NCI-H1417 treated with DMSO at 0.1 percent for 48 hours (cell line): ENCODE data around the gene DAZAP1.
A peak's percentile ranks its signal among the peaks of the same experiment; 100 is the strongest.

Experiments used
- DNase-seq: peaks from one replicate; lab custom pipeline; 2025; lab: John Stamatoyannopoulos, UW

Gene DAZAP1

DNA sequence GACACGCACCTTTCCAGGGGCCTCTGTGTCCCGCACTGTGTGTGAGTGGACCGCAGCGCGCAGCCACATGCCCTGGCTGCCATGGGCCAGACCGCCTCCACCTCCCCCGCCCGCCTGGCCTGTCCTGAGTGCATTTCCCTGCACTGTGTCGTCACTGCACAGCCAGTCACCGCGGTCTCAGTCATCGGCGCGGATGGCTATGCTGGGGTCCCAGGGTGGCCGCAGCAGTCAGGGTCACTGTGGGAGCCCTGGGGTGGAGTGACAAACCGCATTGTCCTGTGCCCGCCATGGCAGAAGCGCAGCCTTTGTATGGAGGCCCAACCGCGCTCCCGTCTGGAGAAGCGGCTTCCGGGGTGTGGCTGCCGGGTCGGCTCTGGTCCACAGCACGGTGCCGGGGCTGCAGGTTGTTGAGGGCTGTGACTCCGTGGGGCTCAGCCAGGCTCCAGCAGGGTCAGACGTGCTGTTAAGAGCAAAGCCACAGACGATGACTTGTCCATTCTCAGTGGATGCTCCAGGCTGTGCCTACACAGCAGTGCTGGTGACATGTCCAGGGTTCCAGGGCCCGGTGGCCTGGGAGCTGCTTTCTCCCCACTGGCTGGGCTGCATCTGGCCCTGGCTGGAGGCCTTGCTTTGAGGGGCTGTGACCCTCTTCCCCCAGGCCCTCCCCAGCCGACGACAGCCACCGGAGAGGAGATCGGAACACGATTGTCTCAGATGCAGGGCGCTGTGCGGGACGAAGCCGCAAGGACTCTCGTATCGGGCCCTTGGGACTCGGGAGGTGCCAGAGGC is 30.0 kb upstream of the DAZAP1 start:
- no peak for DNase-seq

DNA sequence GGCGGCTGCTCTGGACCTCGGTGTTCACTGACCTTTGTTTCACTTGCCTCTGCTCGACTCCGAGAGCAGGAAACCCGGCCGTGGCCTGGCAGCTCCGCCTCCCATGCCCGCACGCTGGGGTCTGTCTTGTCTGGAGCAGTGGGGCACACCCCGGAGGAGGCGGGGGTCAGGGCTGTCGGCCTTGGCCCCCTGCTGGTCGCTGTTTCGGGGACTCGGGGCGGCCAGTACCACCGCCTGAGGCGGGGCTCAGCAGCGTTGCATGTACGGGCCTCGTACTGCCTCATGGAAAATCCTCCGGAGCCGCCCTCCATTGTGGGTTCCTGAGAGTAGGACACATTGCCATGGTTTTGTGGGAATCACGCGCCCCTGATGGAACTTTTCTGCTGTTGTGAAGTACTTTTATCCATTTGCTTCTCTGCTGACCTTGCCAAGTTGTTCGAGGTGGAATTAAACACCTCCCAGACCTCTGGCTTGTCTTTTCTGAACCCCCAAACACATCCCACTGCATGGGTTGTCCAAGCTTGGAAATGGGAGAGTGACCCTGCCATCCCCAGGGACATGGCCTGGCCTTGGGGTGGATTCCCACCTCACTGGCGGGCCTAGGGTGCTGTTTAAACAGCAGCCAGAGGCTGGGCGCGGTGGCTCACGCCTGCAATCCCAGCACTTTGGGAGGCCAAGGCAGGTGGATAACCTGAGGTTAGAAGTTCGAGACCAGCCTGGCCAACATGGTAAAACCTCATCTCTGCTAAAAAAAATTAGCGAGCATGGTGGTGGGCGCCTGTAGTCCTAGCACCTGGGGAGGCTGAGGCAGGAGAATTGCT is 29.2 kb upstream of the DAZAP1 start:
- no peak for DNase-seq

GRCh38 chr19:1379126-1379905 is 28.1 kb upstream of the DAZAP1 start:
- DNase-seq, result no peak

- no peak for DNase-seq
These were observed 27.4 kb upstream of the DAZAP1 start for GRCh38 chr19:1379961-1380489.

GRCh38 chr19:1382250-1382649 is 25.1 kb upstream of the DAZAP1 start:
- DNase-seq, result no peak

DNA sequence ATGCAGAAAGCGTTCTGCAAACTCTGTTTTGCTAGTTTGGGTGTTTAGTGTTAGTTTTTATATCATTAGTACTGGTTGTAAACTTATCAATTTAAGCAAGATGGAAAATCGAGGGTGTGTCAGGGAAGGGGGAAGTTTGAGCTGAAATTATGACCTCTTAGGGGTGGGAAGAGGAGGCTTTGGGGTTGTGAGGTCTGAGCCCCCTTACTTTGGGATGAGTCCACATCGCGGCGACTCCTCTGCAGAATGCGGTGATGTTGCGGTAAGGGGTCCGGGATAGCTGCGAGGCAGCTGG is 24.4 kb upstream of the DAZAP1 start:
- DNase-seq, result no peak

DNA sequence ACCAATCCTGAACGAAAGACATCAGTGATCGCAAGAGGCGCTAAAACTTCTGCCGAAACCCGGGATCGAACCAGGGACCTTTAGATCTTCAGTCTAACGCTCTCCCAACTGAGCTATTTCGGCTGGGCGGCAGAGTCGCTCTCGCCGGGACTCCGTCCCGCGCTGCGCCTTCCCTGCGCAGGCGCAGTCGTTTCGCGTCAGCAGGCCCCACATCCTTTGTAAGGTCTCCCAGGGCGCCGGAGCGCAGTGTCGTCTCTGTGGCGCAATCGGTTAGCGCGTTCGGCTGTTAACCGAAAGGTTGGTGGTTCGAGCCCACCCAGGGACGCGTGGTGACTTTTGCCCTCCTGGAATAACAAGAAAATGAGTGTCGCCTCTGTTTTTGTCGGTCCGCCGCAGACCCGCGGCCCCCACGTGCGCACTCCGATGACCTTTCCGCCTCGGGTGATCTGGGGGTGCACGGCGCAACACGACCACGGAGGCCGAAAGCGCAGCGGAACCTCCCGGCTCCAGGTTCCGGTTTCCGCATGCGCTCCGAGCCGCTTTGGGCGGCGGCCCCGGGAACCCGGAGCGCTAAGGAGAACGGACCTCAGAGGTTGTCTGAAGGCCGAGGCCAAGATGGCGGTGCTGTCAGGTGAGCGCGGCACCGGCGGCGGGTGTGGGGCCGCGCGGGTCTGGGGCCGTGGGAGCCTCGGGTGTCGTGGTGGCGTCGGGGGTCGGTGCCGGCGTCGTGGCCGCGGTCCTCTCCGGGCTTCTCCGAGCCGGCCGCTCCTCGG is 23.9 kb upstream of the DAZAP1 start, which contains the start of gene NDUFS7:
NDUFS7 (plus strand) TSS at position 596 of the 773 bp plus-strand sequence; CDS start at position 616, 20 bp downstream.
- DNase-seq, result peak; percentile 59

GRCh38 chr19:1384085-1384462 is 23.3 kb upstream of the DAZAP1 start:
- DNase-seq, result no peak

GRCh38 chr19:1384478-1385110 is 22.8 kb upstream of the DAZAP1 start:
- no peak for DNase-seq

DNA sequence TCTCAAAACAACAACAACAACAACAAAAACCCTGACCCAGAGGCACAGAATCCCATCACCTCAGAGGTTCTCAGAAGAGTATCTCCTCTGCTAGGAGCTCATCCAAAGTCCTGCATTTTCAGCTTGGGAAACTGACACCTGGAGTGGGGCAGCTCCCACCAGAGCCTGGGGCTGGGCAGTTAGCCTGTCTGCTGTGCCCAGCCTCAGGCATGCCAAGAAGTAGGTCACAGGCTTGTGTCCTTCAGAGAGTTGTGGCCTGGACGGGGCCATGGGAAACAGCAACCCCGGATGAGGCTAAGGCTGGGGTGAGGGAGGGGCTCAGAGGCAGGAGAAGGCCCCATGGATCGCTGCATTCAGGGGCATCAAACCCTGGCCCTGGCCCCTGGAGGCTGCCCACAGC is 21.6 kb upstream of the DAZAP1 start:
- DNase-seq, result no peak

DNA sequence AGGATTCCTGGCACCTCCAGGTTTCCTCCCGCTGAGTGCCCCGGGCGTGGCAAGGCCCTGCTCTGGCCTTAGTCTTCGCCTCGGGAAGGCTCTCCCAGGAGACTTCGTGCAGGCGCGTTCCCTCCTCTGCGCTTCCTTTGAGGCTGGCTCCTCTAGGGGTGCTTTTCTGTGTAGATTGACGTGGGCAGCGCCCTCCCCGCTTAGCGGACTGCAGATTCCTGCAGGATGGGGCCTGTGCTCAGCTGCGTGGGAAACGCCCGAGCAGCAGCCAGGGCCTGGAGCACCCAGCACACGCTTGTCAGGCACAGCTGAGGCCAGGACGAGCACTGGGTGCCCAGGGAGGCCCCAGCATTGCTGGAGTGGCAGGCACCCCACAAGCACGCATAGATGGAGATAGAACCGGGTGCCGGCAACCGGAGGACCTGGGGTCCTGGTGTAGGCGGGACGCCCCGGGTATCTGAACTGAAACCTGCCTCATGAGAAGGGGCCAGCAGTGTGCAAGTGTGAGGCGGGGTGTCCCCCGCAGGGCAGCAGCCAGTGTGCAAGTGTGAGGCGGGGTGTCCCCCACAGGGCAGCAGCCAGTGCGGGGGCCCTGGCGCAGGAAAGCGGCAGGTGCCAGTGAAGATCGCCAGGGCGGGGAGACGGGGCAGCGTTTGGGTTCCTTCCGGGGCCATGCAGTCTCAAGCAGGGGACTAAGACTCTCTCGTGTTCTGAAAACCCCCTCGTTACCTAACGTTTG is 20.3 kb upstream of the DAZAP1 start:
- no peak for DNase-seq

GRCh38 chr19:1387684-1388636 is 19.4 kb upstream of the DAZAP1 start:
- no peak for DNase-seq

GRCh38 chr19:1388637-1389026 is 18.8 kb upstream of the DAZAP1 start:
- no peak for DNase-seq

DNA sequence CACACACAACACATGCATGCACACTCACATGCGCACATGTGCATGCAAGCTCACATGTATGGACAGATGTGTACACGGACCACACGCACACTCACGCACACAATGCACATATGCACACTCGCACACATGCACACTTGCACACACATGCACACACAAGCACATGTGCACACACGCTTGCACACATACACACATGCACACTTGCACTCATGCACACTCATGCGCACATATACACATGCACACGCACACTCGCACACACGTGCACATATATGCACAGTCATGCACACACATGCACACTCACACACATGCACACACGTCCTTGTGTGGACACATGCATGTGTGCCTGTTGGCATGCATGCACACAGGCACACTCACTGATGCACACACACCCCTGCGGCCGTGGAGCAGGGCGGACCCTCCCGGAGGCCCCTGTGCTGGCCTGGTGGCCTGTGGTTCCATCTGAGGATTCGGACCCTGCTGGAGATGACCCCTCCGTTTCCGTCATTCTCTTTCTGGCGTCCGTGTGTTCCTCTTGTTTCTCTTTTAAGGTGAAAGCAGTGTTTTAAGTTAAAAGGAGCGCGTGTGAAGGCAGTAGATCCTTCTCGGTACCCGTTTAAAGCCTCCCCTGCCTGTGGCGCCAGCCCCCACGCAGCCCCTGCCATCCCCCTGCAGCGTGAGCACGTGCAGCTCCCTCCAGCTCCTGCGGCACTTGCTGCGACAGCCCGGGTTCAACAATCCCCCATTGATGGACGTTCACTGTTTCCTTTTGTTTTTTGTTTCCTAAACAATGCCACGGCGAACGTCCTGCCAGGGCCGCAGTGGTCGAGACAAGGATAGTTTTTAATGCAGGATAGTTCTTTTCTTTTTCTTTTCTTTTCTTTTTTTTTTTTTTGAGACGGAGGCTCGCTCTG is 18.1 kb upstream of the DAZAP1 start:
- no peak for DNase-seq

- no peak for DNase-seq
These were observed 16.4 kb upstream of the DAZAP1 start for GRCh38 chr19:1390890-1391423.

DNA sequence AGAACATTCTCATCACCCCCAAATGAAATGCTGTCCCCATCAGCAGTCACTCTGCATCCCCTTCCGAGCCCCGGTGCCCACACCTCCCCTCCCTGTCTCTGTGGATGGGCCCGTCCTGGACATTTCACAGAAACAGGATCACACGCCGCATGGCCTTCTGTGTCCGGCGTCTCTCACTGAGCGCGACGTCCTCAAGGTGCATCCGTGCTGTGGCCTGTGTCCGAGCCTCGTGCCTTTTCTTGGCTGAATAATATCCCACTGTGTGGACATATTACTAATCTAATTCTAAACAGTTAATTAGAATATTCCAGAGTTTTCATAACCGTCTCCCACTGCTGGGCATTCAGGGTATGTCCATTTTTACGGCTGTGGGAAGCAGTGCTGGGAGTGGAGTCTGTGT is 15.0 kb upstream of the DAZAP1 start:
- DNase-seq, result no peak

DNA sequence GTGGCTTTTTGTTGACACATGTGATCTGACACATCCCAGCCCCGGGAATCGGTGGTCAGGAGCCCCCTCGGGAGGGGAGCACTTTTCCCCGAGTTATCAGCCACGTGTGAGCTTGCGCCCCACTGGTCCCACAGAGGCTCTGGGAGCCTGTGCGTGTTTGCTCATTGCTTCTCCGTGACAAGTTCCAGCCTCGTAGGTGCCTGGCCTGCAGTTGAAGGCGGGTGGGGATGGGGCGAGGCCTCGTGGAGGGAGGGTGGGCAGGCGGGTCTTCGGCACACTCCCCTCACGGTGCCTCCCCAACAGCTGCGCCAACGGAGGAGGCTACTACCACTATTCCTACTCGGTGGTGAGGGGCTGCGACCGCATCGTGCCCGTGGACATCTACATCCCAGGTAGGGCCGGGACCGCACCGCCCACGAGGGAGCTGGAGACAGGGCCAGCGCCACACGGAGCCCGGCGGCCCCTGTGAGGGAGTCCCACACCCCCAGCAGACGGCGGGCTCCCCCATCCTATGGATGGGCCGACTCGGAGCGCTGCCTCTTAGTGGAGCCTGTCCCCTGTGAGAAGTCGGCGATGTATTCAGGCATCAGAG is 14.4 kb upstream of the DAZAP1 start:
- no peak for DNase-seq

GRCh38 chr19:1393841-1394240 is 13.5 kb upstream of the DAZAP1 start:
- DNase-seq, result no peak
